Measurements from ENCODE around the gene SLC22A23.
"Not testable (repeated sequence)": the region's sequence is repeated elsewhere in the genome, so short reads cannot be mapped to it uniquely, and the experiment has no call there.

Gene SLC22A23

DNA sequence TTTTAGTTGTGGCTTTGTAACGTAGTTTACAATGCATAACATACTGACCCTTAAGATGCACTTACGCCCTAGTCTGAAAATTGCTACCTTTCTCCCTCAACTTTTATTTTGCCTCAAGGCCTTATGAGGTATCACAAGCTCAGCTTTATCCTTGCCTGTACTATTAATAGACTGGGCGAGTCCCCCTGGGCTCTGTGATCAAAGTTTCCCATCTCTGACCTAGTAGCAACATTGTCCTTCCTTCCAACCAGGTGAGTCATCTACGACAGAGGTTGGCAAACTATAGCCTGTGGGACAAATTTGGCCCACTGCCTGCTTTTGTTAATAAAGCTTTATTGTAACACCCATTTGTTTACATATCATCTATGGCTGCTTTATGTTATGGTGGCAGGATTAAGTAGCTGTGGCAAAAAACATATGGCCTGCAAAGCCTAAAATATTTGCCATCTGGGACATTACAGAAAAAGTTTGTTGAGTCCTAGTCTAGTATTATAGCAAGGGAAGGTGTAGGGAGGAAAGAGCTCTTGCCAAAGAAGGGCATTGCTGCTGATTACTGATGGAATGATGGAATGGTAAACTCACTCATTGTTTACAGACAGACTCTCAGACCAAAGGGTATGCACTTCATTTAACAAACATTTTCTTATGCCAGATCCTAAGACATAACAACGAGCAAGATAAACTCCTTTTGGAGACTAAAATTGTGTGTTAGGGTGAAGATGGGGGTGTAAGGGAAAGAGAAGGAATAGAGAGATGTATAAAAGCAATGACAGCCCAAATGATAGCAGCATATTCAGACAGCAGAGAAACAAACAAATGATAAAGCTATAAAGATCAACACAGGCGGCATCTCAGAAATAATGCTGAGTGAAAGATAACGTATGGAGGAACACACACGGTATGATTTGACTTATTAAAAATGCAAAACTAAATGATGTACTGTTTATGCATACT is 74.2 kb downstream of the SLC22A23 start:
- no peak for DNase-seq

- DNase-seq = no peak
Observed at GRCh38 chr6:3381233-3381921, 75.5 kb downstream of the SLC22A23 start.

GRCh38 chr6:3380344-3381232 is 76.3 kb downstream of the SLC22A23 start:
- no peak for DNase-seq

GRCh38 chr6:3379482-3380060 is 77.3 kb downstream of the SLC22A23 start:
- no peak for DNase-seq

DNA sequence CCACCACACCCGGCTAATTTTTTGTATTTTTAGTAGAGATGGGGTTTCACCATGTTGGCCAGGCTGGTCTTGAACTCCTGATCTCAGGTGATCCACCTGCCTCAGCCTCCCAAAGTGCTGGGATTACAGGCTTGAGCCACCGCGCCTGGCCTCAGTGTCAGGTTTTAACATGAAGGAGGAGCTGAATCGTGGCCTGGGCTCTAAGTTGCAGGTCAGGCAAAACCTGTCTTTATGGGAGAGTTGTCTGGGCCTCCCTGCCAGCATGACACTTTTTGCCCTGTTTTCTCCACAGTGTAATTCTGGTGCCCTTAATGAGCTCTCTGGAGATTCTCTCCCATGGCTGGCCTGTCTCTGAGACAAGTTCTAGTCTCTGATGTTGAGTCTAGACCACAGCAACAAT is 78.0 kb downstream of the SLC22A23 start:
- DNase-seq = not testable (repeated sequence)

GRCh38 chr6:3378398-3378782 is 78.5 kb downstream of the SLC22A23 start:
- not testable (repeated sequence) for DNase-seq

- no peak for DNase-seq
Observed at GRCh38 chr6:3377536-3378397, 79.1 kb downstream of the SLC22A23 start.

DNA sequence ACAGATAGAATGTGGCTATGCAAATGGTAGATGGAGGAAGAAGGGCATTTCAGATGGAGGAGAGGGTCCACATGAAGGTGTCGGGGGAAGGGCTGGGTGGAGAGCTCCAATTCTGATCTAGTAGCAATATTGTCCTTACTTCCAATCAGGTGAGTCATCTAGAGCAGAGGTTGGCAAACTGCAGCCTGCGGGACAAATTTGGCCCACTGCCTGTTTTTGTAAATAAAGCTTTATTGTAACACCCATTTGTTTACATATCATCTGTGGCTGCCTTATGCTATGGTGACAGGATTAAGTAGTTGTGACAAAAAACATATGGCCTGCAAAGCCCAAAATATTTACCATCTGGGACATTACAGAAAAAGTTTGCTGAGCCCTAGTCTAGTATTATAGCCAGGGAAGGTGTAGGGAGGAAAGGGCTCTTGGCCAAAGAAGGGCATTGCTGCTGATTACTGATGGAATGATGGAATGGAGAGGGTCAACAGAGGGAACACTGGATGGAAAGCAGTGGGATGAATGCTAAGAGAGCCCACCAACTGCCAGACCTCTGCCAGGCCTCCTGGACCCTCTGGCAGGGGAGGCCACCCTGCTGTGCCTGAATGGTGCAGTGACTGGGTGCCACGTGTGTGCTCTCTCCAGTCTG is 79.8 kb downstream of the SLC22A23 start:
- DNase-seq = peak; percentile 22

DNA sequence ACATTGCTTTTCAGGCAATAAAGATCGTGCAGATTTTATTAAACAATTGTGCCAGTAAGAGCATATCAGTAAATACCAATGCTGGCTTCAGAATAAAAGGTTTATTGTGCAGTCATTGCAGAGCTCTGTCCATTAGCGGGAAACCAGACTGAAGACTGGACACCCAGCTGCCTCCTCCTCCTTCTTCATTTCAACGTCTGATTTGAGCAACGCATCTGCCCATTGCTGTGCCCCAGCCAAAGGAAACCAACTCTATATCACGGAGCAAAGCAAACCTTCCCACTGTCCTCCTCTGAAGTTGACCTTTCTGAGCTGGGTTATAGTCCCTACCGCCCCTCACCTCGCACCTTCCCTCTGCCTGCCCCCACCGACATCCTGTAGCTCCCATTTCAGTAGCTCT is 80.8 kb downstream of the SLC22A23 start:
- DNase-seq = no peak

DNA sequence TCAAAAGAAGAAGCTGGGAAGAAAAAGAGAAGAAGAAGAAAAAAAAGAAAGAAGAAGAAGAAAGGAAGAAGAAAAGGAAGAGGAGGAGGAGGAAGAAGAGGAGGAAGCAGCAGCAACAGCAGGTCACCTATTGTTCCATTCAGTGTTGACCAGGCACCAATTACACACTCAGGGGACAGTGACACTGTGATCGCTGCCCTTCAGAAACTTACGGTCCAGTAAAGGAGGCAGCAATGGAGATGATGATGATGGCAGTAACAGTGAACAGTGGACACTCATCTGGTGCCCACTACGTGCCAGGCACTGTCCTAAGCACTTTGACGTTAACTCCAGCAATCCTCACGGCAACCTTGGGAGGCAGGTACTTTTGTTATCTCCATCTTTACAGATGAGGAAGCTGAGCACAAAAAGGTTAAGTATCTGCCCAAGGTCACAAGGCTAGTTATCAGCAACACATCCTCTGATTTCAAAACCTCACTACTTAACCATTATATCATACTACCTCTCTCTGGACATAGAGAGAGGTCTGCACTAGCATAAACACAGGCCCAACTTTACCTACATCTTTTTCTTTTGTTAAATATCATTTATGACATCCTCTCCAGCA is 83.2 kb downstream of the SLC22A23 start:
- no peak for DNase-seq

GRCh38 chr6:3372912-3373554 is 83.8 kb downstream of the SLC22A23 start:
- no peak for DNase-seq

DNA sequence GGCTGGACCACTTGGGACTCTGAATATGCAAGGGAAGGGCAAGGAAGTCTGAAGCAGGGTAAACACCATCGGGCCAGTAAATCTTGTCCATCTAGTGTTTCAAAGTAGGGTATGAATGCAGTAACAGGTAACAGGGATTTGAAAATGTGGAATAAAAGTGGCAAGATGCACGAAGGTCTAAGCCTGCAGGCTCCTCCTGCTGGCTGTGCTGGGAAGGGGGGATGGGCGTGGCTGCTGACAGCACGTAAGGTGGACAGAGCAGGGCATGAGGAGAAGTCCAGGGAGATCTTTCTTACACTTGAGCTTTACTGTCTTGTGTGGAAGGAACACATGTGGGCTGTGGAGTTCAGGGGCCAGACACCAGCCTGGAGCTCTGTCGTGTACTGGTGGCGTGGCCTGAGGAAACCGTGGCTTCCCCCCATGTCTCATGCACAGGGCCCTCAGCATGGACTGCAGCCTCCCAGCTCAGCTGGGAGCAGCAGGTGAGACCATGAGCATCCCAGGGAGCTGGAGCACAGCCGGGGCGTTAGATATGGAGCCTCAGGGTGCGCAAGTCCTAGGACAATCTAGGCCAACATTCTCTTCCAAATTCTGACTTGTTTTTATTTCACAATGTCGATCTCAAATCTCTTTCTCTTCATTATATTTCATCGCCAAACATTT is 84.5 kb downstream of the SLC22A23 start:
- DNase-seq = no peak

GRCh38 chr6:3371222-3371949 is 85.5 kb downstream of the SLC22A23 start:
- DNase-seq = no peak

DNA sequence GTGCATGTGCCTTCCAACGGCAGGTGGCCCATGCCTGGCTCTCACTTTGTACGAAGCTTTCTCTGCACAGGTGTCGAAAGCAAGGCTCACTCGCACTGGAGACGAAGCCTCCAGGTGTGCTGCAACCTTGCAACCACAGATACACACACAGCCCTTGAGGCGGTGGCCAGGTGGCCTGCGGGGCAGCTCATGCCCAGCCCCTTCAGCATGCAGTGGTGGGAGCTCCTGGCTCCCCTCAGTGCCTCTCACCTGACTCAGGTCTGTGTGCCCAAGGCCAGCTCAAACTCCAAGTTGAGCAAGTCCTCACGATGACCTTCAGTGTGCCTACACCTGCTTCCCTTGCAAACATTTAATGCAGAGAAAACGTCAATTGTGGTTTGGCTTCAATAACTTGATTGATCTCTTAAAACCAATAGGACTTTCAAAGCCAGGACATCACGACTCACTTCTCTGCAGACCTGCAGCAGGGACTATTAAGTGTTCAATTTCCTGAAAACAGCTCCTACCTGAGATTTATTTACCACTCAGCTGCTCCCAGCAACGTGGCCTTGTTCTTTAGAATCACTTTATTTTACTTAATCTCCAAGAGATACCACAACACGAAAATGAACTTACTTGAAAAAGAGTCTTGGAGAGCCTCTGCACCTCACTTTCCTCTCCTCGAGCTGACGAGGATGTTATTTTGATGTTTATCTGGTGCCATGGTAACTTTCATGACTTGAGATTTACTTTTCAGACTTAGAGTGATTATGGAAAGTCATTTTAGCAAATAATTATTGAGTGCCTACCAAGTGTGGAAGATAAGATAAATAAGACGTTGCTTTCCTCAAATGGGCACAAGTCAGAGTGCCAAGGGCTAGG is 86.3 kb downstream of the SLC22A23 start:
- DNase-seq = no peak

DNA sequence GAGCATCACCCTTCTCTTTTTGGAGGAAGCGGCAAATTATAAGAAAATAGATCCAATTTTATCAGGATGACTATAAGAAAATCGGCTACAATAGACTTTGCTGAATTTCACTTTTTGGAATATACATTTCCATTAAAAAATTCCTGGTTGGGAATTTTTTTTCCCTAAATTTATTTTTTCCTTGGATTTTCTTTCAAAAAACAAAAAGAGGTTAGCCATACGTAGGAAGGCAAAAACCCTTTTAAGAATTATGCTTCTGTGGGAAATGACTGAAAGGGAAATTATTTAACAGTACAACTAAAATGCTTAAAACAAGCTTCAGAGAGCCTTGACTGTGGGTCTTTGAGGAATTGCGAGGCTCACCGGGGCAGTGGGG is 86.9 kb downstream of the SLC22A23 start:
- DNase-seq = no peak

GRCh38 chr6:3368685-3369084 is 88.2 kb downstream of the SLC22A23 start:
- no peak for DNase-seq

GRCh38 chr6:3367630-3368029 is 89.2 kb downstream of the SLC22A23 start:
- no peak for DNase-seq

Measured in NCI-H2171 (cell line).